ENCODE data around the gene UCP2. TPM values are rescaled to one million over a fixed set of nuclear protein-coding genes. Genes with fewer than 3 reads are reported as not detected.

UCP2 gene
- total and polyA plus RNA-seq, 8 donors: 4.6 to 19.4 (median 12.7) TPM

- no peak for ATAC-seq
- intact Hi-C loops (cut with DNase I): no loop called here
- Histone ChIP-seq H3K9me3 (no peaks in the 10 kb centered on the region), H3K27me3 (no peaks in the 10 kb centered on the region), H3K27ac (no peak overlapping the region), H3K4me3 (no peak overlapping the region), H3K36me3 (no peaks in the 10 kb centered on the region), H3K4me1 (no peaks in the 10 kb centered on the region)
- TF ChIP-seq CTCF (IDR thresholded peaks at IDR 0.05): no peak
- DNase-seq: no peak
- 81 to 88% methylated on average over 18 of the region's 18 CpGs for WGBS, 2 donors
- FAIRE-seq: no peak
Measured at GRCh38 chr11:73958521-73959141, 24.0 kb downstream of the UCP2 start.

GRCh38 chr11:73957654-73958361, 24.8 kb downstream of the UCP2 start:
- no peaks in the 10 kb centered on the region for H3K9me3 ChIP-seq
- H3K27ac ChIP-seq: no peak overlapping the region
- no peaks in the 10 kb centered on the region for H3K27me3 ChIP-seq
- 79 to 81% methylated on average over 25 of the region's 25 CpGs for WGBS, 2 donors
- intact Hi-C loops (cut with DNase I): no loop called here
- H3K4me3 ChIP-seq: no peak overlapping the region
- ATAC-seq (no peak), DNase-seq (peak in 1 of 6 donors; percentile 14), FAIRE-seq (no peak)
- no peaks in the 10 kb centered on the region for H3K36me3 ChIP-seq
- no peak for TF ChIP-seq CTCF (IDR thresholded peaks at IDR 0.05)
- no peaks in the 10 kb centered on the region for H3K4me1 ChIP-seq

GRCh38 chr11:73956876-73957653, 25.6 kb downstream of the UCP2 start:
- WGBS, 2 donors: 62 to 67% methylated on average over 28 to 29 of the region's 29 CpGs
- Histone ChIP-seq H3K4me3 (no peak overlapping the region), H3K27me3 (no peaks in the 10 kb centered on the region), H3K27ac (no peak overlapping the region), H3K36me3 (no peaks in the 10 kb centered on the region), H3K9me3 (no peaks in the 10 kb centered on the region), H3K4me1 (no peaks in the 10 kb centered on the region)
- peak in 1 of 6 donors; percentile 37 for DNase-seq
- no peak for FAIRE-seq
- no peak for TF ChIP-seq CTCF (IDR thresholded peaks at IDR 0.05)
- no peak for ATAC-seq
- intact Hi-C loops (cut with DNase I): no loop called here

- DNase-seq (no peak), FAIRE-seq (no peak), ATAC-seq (no peak)
- intact Hi-C loops (cut with DNase I): no loop called here
- TF ChIP-seq CTCF (IDR thresholded peaks at IDR 0.05): no peak
- Histone ChIP-seq H3K9me3 (no peaks in the 10 kb centered on the region), H3K36me3 (no peaks in the 10 kb centered on the region), H3K4me1 (no peaks in the 10 kb centered on the region), H3K27me3 (no peaks in the 10 kb centered on the region), H3K27ac (peak overlapping the region in 1 of 4 donors; percentile 8), H3K4me3 (no peak overlapping the region)
- 75 to 83% methylated on average over 7 of the region's 7 CpGs for WGBS, 2 donors
Measured at GRCh38 chr11:73951797-73952196, 30.8 kb downstream of the UCP2 start.

All from pancreas (tissue), 10 donors.